Breast epithelium (tissue), 4 donors: ENCODE measurements around the gene PYGB. TPM values are rescaled to one million over a fixed set of nuclear protein-coding genes. Genes with fewer than 3 reads are reported as not detected.

ENCODE experiments used
- DNase-seq, 2 donors: peaks; one replicate each; pipeline ENCODE4 v3.0.0-alpha.2; 2019; ENCODE audit warnings: low spot score in 2 of 2
- H3K27ac ChIP-seq, 2 donors: fragments of 200-600 bp; sonication (generic) in 1 of 2; one replicate each; pipeline ENCODE4 v1.5.1; 2016 to 2019; ENCODE audit warnings: mild to moderate bottlenecking in 1 of 2
- H3K27me3 ChIP-seq, 2 donors: fragments of 200-600 bp; sonication (generic) in 1 of 2; one replicate each; pipeline versions ENCODE4 v1.5.1 to v1.6.0; 2017 to 2019; ENCODE audit warnings: control low read depth in 1 of 2, mild to moderate bottlenecking in 1 of 2
- H3K36me3 ChIP-seq: fragments of 200-600 bp; one replicate; pipeline ENCODE4 v1.5.1; 2019
- H3K4me1 ChIP-seq, 2 donors: fragments of 200-600 bp; sonication (generic); one replicate each; pipeline ENCODE4 v1.5.1; 2016 to 2019; ENCODE audit warnings: control low read depth in 1 of 2
- H3K4me3 ChIP-seq, 3 donors: fragments of 200-600 bp; sonication (generic); 1 replicate in 2 of 3; 2 replicates in 1 of 3; pipeline ENCODE4 v1.5.1; 2016 to 2019; ENCODE audit warnings: mild to moderate bottlenecking in 3 of 3, moderate library complexity in 2 of 3
- H3K9me3 ChIP-seq, 2 donors: fragments of 200-600 bp; sonication (generic) in 1 of 2; one replicate each; pipeline ENCODE4 v1.5.1; 2016 to 2019; ENCODE audit warnings: control low read depth in 1 of 2
- POLR2A ChIP-seq: fragments of 450-650 bp; IDR thresholded peaks from one replicate; pipeline ENCODE4 v1.6.1; 2016; ENCODE audit warnings: antibody characterized with exemption, mild to moderate bottlenecking, moderate library complexity
- POLR2AphosphoS5 ChIP-seq, 3 donors: sonication (generic); formaldehyde crosslinking; IDR thresholded peaks; one replicate each; pipeline ENCODE4 v1.6.1; 2017; ENCODE audit warnings: antibody characterized with exemption in 3 of 3
- intact Hi-C: fragments of 100-400 bp; cut with DNase I; formaldehyde crosslinking; loops from one replicate; pipeline ENCODE4 v1.15.1; 2023; ENCODE audit warnings: low total_unique reads
- total RNA-seq, 3 donors: library from RNA; depleted of rRNA; stranded (reverse); fragments of >200 nt; gene quantifications; one replicate each; pipeline ENCODE4 v1.1.0, GENCODE V29; 2016
- TF ChIP-seq, protein P1 (sequence below), 3 donors: fragments of 450-650 bp; IDR thresholded peaks; one replicate each; pipeline ENCODE4 v1.5.1; 2016 to 2017; ENCODE audit warnings: antibody characterized with exemption in 3 of 3, mild to moderate bottlenecking in 3 of 3, moderate library complexity in 3 of 3

PYGB gene
- total RNA-seq, 3 donors from 2014 or later, result 95.7 to 128 (median 121) TPM

- Histone ChIP-seq H3K4me1 (peaks cover 0 to 12% of the 10 kb centered on the region in 2 donors), H3K27ac (peak overlapping the region in 1 of 2 donors; percentile 38)
- intact Hi-C loops, result no loop called here
These were observed 24.7 kb upstream of the PYGB start for GRCh38 chr20:25223179-25223661.

GRCh38 chr20:25223765-25224720, 23.8 kb upstream of the PYGB start:
- Histone ChIP-seq H3K36me3 (no peaks in the 10 kb centered on the region), H3K4me3 (no peak overlapping the region), H3K27ac (no peak overlapping the region), H3K9me3 (no peaks in the 10 kb centered on the region), H3K27me3 (no peaks in the 10 kb centered on the region), H3K4me1 (peaks cover 0 to 12% of the 10 kb centered on the region in 2 donors)
- no peak for DNase-seq
- intact Hi-C loops, result no loop called here
- TF ChIP-seq, protein P1, sequence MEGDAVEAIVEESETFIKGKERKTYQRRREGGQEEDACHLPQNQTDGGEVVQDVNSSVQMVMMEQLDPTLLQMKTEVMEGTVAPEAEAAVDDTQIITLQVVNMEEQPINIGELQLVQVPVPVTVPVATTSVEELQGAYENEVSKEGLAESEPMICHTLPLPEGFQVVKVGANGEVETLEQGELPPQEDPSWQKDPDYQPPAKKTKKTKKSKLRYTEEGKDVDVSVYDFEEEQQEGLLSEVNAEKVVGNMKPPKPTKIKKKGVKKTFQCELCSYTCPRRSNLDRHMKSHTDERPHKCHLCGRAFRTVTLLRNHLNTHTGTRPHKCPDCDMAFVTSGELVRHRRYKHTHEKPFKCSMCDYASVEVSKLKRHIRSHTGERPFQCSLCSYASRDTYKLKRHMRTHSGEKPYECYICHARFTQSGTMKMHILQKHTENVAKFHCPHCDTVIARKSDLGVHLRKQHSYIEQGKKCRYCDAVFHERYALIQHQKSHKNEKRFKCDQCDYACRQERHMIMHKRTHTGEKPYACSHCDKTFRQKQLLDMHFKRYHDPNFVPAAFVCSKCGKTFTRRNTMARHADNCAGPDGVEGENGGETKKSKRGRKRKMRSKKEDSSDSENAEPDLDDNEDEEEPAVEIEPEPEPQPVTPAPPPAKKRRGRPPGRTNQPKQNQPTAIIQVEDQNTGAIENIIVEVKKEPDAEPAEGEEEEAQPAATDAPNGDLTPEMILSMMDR (IDR thresholded peaks at IDR 0.05), result no peak
- no peak for TF ChIP-seq POLR2AphosphoS5 (IDR thresholded peaks at IDR 0.05)
- TF ChIP-seq POLR2A, result no peak

More at GRCh38 chr20:25223179-25223661, 24.7 kb upstream of the PYGB start:
- Histone ChIP-seq H3K9me3 (no peaks in the 10 kb centered on the region), H3K36me3 (peaks cover 1% of the 10 kb centered on the region), H3K27me3 (no peaks in the 10 kb centered on the region), H3K4me3 (no peak overlapping the region)
- TF ChIP-seq POLR2A, result no peak
- DNase-seq, result no peak

GRCh38 chr20:25224941-25225340, 22.9 kb upstream of the PYGB start:
- Histone ChIP-seq H3K4me1 (peaks cover 0 to 12% of the 10 kb centered on the region in 2 donors), H3K36me3 (no peaks in the 10 kb centered on the region), H3K27ac (no peak overlapping the region), H3K27me3 (no peaks in the 10 kb centered on the region), H3K4me3 (no peak overlapping the region), H3K9me3 (no peaks in the 10 kb centered on the region)
- intact Hi-C loops, result no loop called here
- no peak for DNase-seq
- TF ChIP-seq, protein P1 (IDR thresholded peaks at IDR 0.05), result no peak
- no peak for TF ChIP-seq POLR2AphosphoS5 (IDR thresholded peaks at IDR 0.05)
- no peak for TF ChIP-seq POLR2A

DNA sequence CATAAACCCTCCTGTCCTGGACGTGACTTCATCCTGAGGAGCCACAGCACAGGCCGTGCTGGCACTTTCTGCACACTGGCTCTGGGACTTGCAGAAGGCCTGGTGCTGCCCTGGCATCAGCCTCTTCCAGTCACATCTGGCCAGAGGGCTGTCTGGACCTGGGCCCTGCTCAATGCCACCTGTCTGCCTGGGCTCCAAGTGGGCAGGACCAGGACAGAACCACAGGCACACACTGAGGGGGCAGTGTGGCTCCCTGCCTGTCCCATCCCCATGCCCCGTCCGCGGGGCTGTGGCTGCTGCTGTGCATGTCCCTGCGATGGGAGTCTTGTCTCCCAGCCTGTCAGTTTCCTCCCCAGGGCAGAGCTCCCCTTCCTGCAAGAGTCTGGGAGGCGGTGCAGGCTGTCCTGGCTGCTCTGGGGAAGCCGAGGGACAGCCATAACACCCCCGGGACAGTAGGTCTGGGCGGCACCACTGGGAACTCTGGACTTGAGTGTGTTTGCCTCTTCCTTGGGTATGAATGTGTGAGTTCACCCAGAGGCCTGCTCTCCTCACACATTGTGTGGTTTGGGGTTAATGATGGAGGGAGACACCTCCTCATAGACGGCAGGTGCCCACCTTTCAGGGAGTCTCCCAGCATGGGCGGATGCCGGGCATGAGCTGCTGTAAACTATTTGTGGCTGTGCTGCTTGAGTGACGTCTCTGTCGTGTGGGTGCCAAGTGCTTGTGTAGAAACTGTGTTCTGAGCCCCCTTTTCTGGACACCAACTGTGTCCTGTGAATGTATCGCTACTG, 22.0 kb upstream of the PYGB start:
- TF ChIP-seq POLR2AphosphoS5 (IDR thresholded peaks at IDR 0.05), result no peak
- TF ChIP-seq, protein P1 (IDR thresholded peaks at IDR 0.05), result no peak
- no peak for TF ChIP-seq POLR2A
- Histone ChIP-seq H3K9me3 (no peaks in the 10 kb centered on the region), H3K27ac (peak overlapping the region; percentile 66 to 86), H3K36me3 (no peaks in the 10 kb centered on the region), H3K4me1 (peaks cover 0 to 12% of the 10 kb centered on the region in 2 donors), H3K4me3 (no peak overlapping the region), H3K27me3 (no peaks in the 10 kb centered on the region)
- no peak for DNase-seq
- intact Hi-C loops, result no loop called here

DNA sequence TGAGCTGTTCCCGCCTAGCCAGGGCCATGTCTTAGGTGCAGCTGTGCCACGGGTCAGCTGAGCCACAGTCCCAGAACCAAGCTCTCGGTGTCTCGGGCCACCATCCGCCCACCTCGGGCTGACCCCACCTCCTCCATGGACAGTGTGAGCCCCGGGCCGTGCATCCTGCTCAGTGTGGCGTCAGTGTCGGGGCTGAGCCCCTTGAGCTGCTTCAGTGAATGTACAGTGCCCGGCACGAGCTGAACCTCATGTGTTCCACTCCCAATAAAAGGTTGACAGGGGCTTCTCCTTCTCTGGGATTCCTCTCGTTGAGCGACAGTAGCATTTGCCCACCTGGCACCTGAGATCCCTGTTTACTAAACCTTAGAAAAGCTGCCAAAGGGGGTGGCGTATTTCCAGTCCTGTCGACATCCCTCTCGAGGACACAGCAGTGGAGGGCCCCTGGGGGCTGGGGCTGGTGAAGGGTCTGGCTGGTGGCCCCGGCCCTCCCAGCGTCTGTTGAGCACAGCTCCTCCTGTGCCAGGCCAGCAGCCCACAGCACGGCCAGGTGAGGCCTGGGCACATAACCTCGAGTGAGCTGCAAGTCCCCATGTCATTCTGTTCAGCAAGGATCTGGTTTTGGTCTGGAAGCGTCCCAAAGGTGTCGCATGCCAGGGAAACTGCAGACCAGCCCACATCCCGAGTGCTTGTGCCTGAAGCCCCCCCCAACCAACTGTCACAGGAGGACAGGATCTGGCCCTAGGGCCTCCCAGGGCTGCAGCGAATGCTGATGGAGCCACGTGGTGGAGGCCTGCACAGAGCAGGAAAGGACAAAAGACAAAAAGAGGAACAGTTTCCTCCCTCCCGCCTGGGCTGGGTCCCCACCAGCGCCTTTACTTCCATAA, 21.2 kb upstream of the PYGB start:
- Histone ChIP-seq H3K27ac (peak overlapping the region; percentile 66 to 86), H3K9me3 (no peaks in the 10 kb centered on the region), H3K36me3 (no peaks in the 10 kb centered on the region), H3K4me3 (no peak overlapping the region), H3K4me1 (peaks cover 0 to 12% of the 10 kb centered on the region in 2 donors), H3K27me3 (no peaks in the 10 kb centered on the region)
- no peak for DNase-seq
- TF ChIP-seq, protein P1 (IDR thresholded peaks at IDR 0.05), result no peak
- TF ChIP-seq POLR2AphosphoS5 (IDR thresholded peaks at IDR 0.05), result no peak
- no peak for TF ChIP-seq POLR2A
- intact Hi-C loops, result no loop called here
